ENCODE measurements around the gene WDR6. TPM values are rescaled to one million over a fixed set of nuclear protein-coding genes. Genes with fewer than 3 reads are reported as not detected.

Gene WDR6
- polyA plus RNA-seq, 2 of the 4 experiments (the other 2 are of a cell fraction) = 64.2 to 99.6 TPM

DNA sequence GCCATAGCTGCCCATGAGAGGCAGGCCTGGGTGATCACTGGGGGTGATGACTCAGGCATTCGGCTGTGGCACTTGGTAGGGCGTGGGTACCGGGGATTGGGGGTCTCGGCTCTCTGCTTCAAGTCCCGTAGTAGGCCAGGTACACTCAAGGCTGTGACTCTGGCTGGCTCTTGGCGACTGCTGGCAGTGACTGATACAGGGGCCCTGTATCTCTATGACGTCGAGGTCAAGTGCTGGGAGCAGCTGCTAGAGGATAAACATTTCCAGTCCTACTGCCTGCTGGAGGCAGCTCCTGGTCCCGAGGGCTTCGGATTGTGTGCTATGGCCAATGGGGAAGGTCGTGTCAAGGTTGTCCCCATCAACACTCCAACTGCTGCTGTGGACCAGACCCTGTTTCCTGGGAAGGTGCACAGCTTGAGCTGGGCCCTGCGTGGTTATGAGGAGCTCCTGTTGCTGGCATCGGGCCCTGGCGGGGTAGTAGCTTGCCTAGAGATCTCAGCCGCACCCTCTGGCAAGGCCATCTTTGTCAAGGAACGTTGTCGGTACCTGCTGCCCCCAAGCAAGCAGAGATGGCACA, 5.3 kb downstream of the WDR6 start:
- Histone ChIP-seq H3K4me1 (peaks cover 13% of the 10 kb centered on the region; the same call in 2 of the 3 replicates), H3K4me3 (no peak overlapping the region), H3K4me2 (no peak overlapping the region), H3K9me3 (no peaks in the 10 kb centered on the region), H3K27ac (no peak overlapping the region)
- DNase-seq (ENCODE audit: low read depth in 1 of 2, low spot score in 1 of 2) = no peak
- 86% methylated on average over 8 of the region's 17 CpGs for WGBS (ENCODE audit: missing lambda C conversion rate)
- ChIA-PET CTCF (interaction anchor here (1.4 to 30.1 kb wide), 5 partner anchors 8 to 82 kb away, joined by 3 to 385 read pairs (median 6); partner anchors contain the start of genes NDUFAF3, P4HTM and QRICH1), POLR2A (interaction anchor here (0.6 to 2.5 kb wide), 2 partner anchors 9 to 612 kb away, joined by 8 to 10 read pairs; partner anchors contain the start of gene NDUFAF3)
- ATAC-seq = no peak
- FAIRE-seq = no peak
- no peak for TF ChIP-seq POLR2AphosphoS2 (conservative IDR thresholded peaks at IDR 0.05; ENCODE audit: low read length)
- TF ChIP-seq KDM5A (IDR thresholded peaks at IDR 0.05) = no peak
- TF ChIP-seq, protein P1, sequence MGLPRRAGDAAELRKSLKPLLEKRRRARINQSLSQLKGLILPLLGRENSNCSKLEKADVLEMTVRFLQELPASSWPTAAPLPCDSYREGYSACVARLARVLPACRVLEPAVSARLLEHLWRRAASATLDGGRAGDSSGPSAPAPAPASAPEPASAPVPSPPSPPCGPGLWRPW (IDR thresholded peaks at IDR 0.05) = no peak
- no peak for TF ChIP-seq HOXB5 (CRISPR knock-in tag; IDR thresholded peaks at IDR 0.05)
- TF ChIP-seq, protein P2, sequence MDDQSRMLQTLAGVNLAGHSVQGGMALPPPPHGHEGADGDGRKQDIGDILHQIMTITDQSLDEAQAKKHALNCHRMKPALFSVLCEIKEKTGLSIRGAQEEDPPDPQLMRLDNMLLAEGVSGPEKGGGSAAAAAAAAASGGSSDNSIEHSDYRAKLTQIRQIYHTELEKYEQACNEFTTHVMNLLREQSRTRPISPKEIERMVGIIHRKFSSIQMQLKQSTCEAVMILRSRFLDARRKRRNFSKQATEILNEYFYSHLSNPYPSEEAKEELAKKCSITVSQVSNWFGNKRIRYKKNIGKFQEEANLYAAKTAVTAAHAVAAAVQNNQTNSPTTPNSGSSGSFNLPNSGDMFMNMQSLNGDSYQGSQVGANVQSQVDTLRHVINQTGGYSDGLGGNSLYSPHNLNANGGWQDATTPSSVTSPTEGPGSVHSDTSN (IDR thresholded peaks at IDR 0.05) = no peak
- no peak for TF ChIP-seq TFCP2L1 (CRISPR knock-in tag; IDR thresholded peaks at IDR 0.05)
- TF ChIP-seq CBX2 (IDR thresholded peaks at IDR 0.05; ENCODE audit: borderline replicate concordance, low read depth) = no peak
- no peak for TF ChIP-seq NPAS2 (CRISPR knock-in tag; IDR thresholded peaks at IDR 0.05; ENCODE audit: borderline replicate concordance)
- TF ChIP-seq, protein P3, sequence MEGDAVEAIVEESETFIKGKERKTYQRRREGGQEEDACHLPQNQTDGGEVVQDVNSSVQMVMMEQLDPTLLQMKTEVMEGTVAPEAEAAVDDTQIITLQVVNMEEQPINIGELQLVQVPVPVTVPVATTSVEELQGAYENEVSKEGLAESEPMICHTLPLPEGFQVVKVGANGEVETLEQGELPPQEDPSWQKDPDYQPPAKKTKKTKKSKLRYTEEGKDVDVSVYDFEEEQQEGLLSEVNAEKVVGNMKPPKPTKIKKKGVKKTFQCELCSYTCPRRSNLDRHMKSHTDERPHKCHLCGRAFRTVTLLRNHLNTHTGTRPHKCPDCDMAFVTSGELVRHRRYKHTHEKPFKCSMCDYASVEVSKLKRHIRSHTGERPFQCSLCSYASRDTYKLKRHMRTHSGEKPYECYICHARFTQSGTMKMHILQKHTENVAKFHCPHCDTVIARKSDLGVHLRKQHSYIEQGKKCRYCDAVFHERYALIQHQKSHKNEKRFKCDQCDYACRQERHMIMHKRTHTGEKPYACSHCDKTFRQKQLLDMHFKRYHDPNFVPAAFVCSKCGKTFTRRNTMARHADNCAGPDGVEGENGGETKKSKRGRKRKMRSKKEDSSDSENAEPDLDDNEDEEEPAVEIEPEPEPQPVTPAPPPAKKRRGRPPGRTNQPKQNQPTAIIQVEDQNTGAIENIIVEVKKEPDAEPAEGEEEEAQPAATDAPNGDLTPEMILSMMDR (IDR thresholded peaks at IDR 0.05) = no peak
- no peak for TF ChIP-seq CHD2 (IDR thresholded peaks at IDR 0.05; ENCODE audit: low read length, partially characterized antibody)
- no peak for TF ChIP-seq CEBPB (IDR thresholded peaks at IDR 0.05)
- TF ChIP-seq EP300 (IDR thresholded peaks at IDR 0.05) = no peak
- TF ChIP-seq RAD21 (conservative IDR thresholded peaks at IDR 0.05 in 1 of 2, IDR thresholded peaks at IDR 0.05 in 1 of 2) = no peak

DNA sequence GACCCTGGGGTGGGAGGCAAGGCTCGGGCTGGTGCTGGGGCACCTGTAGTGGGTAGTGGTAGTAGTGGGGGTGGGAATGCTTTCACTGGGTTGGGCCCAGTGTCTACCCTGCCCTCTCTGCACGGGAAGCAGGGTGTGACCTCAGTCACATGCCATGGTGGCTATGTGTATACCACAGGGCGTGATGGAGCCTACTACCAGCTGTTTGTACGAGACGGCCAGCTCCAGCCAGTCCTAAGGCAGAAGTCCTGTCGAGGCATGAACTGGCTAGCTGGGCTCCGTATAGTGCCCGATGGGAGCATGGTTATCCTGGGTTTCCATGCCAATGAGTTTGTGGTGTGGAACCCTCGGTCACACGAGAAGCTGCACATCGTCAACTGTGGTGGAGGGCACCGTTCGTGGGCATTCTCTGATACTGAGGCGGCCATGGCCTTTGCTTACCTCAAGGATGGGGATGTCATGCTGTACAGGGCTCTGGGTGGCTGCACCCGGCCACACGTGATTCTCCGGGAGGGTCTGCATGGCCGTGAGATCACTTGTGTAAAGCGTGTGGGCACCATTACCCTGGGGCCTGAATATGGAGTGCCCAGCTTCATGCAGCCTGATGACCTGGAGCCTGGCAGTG, 6.0 kb downstream of the WDR6 start:
- H3K27ac ChIP-seq = no peak overlapping the region
- WGBS (ENCODE audit: missing lambda C conversion rate) = 90% methylated on average over 14 of the region's 19 CpGs
- TF ChIP-seq ZSCAN20 (CRISPR knock-in tag; IDR thresholded peaks at IDR 0.05) (no peak), KDM5A (IDR thresholded peaks at IDR 0.05) (no peak), HOXA7 (CRISPR knock-in tag; IDR thresholded peaks at IDR 0.05) (no peak), CBX2 (IDR thresholded peaks at IDR 0.05; ENCODE audit: borderline replicate concordance, low read depth) (no peak), EP300 (IDR thresholded peaks at IDR 0.05) (no peak), MAFK (IDR thresholded peaks at IDR 0.05; ENCODE audit: partially characterized antibody) (no peak), HOXB5 (CRISPR knock-in tag; IDR thresholded peaks at IDR 0.05) (no peak), CHD4 (IDR thresholded peaks at IDR 0.05; ENCODE audit: borderline replicate concordance) (no peak)
- H3K4me2 ChIP-seq = no peak overlapping the region
- CTCF ChIA-PET = interaction anchor here (0.8 to 30.1 kb wide), 10 partner anchors 8 to 436 kb away, joined by 3 to 385 read pairs (median 5); partner anchors contain the start of genes IMPDH2, NDUFAF3, P4HTM and QRICH1
- POLR2A ChIA-PET = interaction anchor here (0.7 kb wide), 1 partner anchor 8 kb away, joined by 3 read pairs; the partner anchor contains the start of gene NDUFAF3
- peaks cover 10% of the 10 kb centered on the region; the same call in 2 of the 3 replicates for H3K4me1 ChIP-seq
- no peaks in the 10 kb centered on the region for H3K9me3 ChIP-seq
- H3K4me3 ChIP-seq = no peak overlapping the region
- DNase-seq (ENCODE audit: low read depth in 1 of 2, low spot score in 1 of 2) = no peak
- FAIRE-seq = no peak
- ATAC-seq = no peak
